Activated T-cell treated with anti-CD3 and anti-CD28 coated beads, Interleukin-2, amount 50 U/mL, for 48 hours (primary cell): ENCODE data around the gene THAP6.
"Not testable (repeated sequence)": the region's sequence is repeated elsewhere in the genome, so short reads cannot be mapped to it uniquely, and the experiment has no call there.

Experiments used
- DNase-seq, 2 experiments: peaks; one replicate each; pipeline ENCODE4 v3.0.0-alpha.2; 2020

Gene THAP6

GRCh38 chr4:75514131-75514948 lies at the start of gene THAP6, which contains the start of gene RCHY1:
TSS of gene THAP6 (plus strand) at chr4:75514473. CDS start at chr4:75515453, 980 bp downstream.
TSS of gene RCHY1 (minus strand) at chr4:75514403. CDS start at chr4:75514286, 117 bp downstream.
- peak; percentile 94 to 95 for DNase-seq

GRCh38 chr4:75469896-75470295 lies 44.4 kb upstream of the THAP6 start:
- no peak for DNase-seq

- DNase-seq: no peak
Observed at GRCh38 chr4:75470738-75471137, 43.5 kb upstream of the THAP6 start.

GRCh38 chr4:75477201-75477600 lies 37.1 kb upstream of the THAP6 start:
- DNase-seq: no peak

GRCh38 chr4:75484190-75484589 lies 30.1 kb upstream of the THAP6 start:
- no peak for DNase-seq

GRCh38 chr4:75490155-75490554 lies 24.1 kb upstream of the THAP6 start:
- no peak for DNase-seq

GRCh38 chr4:75494563-75494962 lies 19.7 kb upstream of the THAP6 start:
- no peak for DNase-seq

GRCh38 chr4:75495476-75495875 lies 18.8 kb upstream of the THAP6 start:
- no peak for DNase-seq

GRCh38 chr4:75496406-75496805 lies 17.9 kb upstream of the THAP6 start:
- no peak for DNase-seq

- DNase-seq: no peak
Observed at GRCh38 chr4:75497133-75497532, 17.1 kb upstream of the THAP6 start.

GRCh38 chr4:75498041-75498440 lies 16.2 kb upstream of the THAP6 start:
- DNase-seq: no peak

- no peak for DNase-seq
Observed at GRCh38 chr4:75499900-75500299, 14.4 kb upstream of the THAP6 start.

- DNase-seq: no peak
Observed at GRCh38 chr4:75502671-75503070, 11.6 kb upstream of the THAP6 start.

- no peak for DNase-seq
Observed at GRCh38 chr4:75505630-75506029, 8.6 kb upstream of the THAP6 start.

- not testable (repeated sequence) for DNase-seq
Observed at GRCh38 chr4:75509592-75509991, 4.7 kb upstream of the THAP6 start.

GRCh38 chr4:75511841-75512240 lies 2.4 kb upstream of the THAP6 start:
- no peak for DNase-seq

GRCh38 chr4:75512386-75513211 lies 1.7 kb upstream of the THAP6 start:
- no peak for DNase-seq

GRCh38 chr4:75513526-75514130 lies 645 bp upstream of the THAP6 start:
- DNase-seq: no peak

GRCh38 chr4:75514949-75515612 lies 808 bp downstream of the THAP6 start:
- no peak for DNase-seq

- no peak for DNase-seq
Observed at GRCh38 chr4:75516144-75516543, 1.9 kb downstream of the THAP6 start.

- not testable (repeated sequence) for DNase-seq
Observed at GRCh38 chr4:75519452-75519851, 5.2 kb downstream of the THAP6 start.

GRCh38 chr4:75525086-75525485 lies 10.8 kb downstream of the THAP6 start:
- no peak for DNase-seq

- DNase-seq: no peak
Observed at GRCh38 chr4:75525910-75526309, 11.6 kb downstream of the THAP6 start.
